Adrenal gland (tissue), 5 donors: ENCODE measurements around the gene SYMPK.

ENCODE experiments used
- CTCF ChIP-seq, 6 experiments: fragments of 450-650 bp in 4 of 6; fragments of 200-600 bp in 2 of 6; sonication (generic) in 1 of 6; IDR thresholded peaks; 1 replicate in 5 of 6; 2 replicates in 1 of 6; pipeline versions ENCODE4 v1.5.1 to v1.8.0; 2016 to 2021; ENCODE audit warnings: antibody characterized with exemption in 6 of 6, mild to moderate bottlenecking in 2 of 6, moderate library complexity in 1 of 6
- POLR2A ChIP-seq, 2 donors: fragments of 450-650 bp; IDR thresholded peaks; one replicate each; pipeline ENCODE4 v1.6.1; 2017; ENCODE audit warnings: antibody characterized with exemption in 2 of 2, mild to moderate bottlenecking in 2 of 2, moderate library complexity in 1 of 2
- donor health status: DM: no; HTN: no; CAD: no.

- TF ChIP-seq CTCF (IDR thresholded peaks at IDR 0.05) (no peak), POLR2A (IDR thresholded peaks at IDR 0.05) (no peak)
These were observed 76.4 kb downstream of the SYMPK start for GRCh38 chr19:45786533-45786894.
